Stimulated activated CD4-positive, alpha-beta T cell treated with anti-CD3 and anti-CD28 coated beads, Interleukin-12 subunit alpha, Interleukin-12 subunit beta, amount 100 ng/mL, for 4 hours (primary cell): Measurements from ENCODE around the gene ZNF595.
"Not testable (repeated sequence)": the region's sequence is repeated elsewhere in the genome, so short reads cannot be mapped to it uniquely, and the experiment has no call there.

ENCODE experiments used
- DNase-seq: peaks from one replicate; pipeline ENCODE4 v3.0.0-alpha.2; 2020

ZNF595 gene

GRCh38 chr4:52804-53479 lies at the start of gene ZNF595:
Gene ZNF595, plus strand, starts transcription at chr4:53321. Its CDS starts 168 bp downstream, at chr4:53489.
- not testable (repeated sequence) for DNase-seq

- not testable (repeated sequence) for DNase-seq
These were observed 42.9 kb upstream of the ZNF595 start for GRCh38 chr4:9937-10870.

- not testable (repeated sequence) for DNase-seq
These were observed 41.9 kb upstream of the ZNF595 start for GRCh38 chr4:11095-11815.

GRCh38 chr4:11816-12417 lies 41.2 kb upstream of the ZNF595 start:
- DNase-seq = not testable (repeated sequence)

GRCh38 chr4:18128-18527 lies 35.0 kb upstream of the ZNF595 start:
- DNase-seq = not testable (repeated sequence)

- not testable (repeated sequence) for DNase-seq
These were observed 34.5 kb upstream of the ZNF595 start for GRCh38 chr4:18589-18988.

GRCh38 chr4:22882-23281 lies 30.2 kb upstream of the ZNF595 start:
- not testable (repeated sequence) for DNase-seq

- DNase-seq = not testable (repeated sequence)
These were observed 28.8 kb upstream of the ZNF595 start for GRCh38 chr4:24359-24758.

- not testable (repeated sequence) for DNase-seq
These were observed 25.6 kb upstream of the ZNF595 start for GRCh38 chr4:27501-27900.

- not testable (repeated sequence) for DNase-seq
These were observed 24.2 kb upstream of the ZNF595 start for GRCh38 chr4:28767-29542.

- not testable (repeated sequence) for DNase-seq
These were observed 19.8 kb upstream of the ZNF595 start for GRCh38 chr4:33314-33713.

GRCh38 chr4:36559-37415 lies 16.3 kb upstream of the ZNF595 start:
- not testable (repeated sequence) for DNase-seq

GRCh38 chr4:38202-38601 lies 14.9 kb upstream of the ZNF595 start:
- not testable (repeated sequence) for DNase-seq

- not testable (repeated sequence) for DNase-seq
These were observed 9.7 kb upstream of the ZNF595 start for GRCh38 chr4:43375-43774.

GRCh38 chr4:51253-51652 lies 1.9 kb upstream of the ZNF595 start:
- DNase-seq = not testable (repeated sequence)

GRCh38 chr4:51655-52277 lies 1.4 kb upstream of the ZNF595 start:
- not testable (repeated sequence) for DNase-seq

GRCh38 chr4:53521-53920 lies 400 bp downstream of the ZNF595 start:
- DNase-seq = not testable (repeated sequence)

GRCh38 chr4:64733-65132 lies 11.6 kb downstream of the ZNF595 start:
- DNase-seq = not testable (repeated sequence)

- DNase-seq = no peak
These were observed 18.7 kb downstream of the ZNF595 start for GRCh38 chr4:71830-72229.

- DNase-seq = no peak
These were observed 32.8 kb downstream of the ZNF595 start for GRCh38 chr4:85951-86350.
